Panc1 (cell line): ENCODE measurements around the gene CMIP. TPM values are rescaled to one million over a fixed set of nuclear protein-coding genes. Genes with fewer than 3 reads are reported as not detected.

ENCODE experiments used
- ATAC-seq: fragments of 200-7000 bp; cut with Tn5 transposase; 2 replicates; pipeline ENCODE4 v1.9.1; 2020; ENCODE audit warnings: mild to moderate bottlenecking, moderate library complexity
- BruUV-seq: library from RNA; stranded (reverse); fragments of 400-500 nt; replicated peaks from 2 replicates; lab custom pipeline; 2021; lab: Mats Ljungman, UMichigan
- CTCF ChIA-PET: fragments of 300-600 bp; sonication (Branson Sonifier 250); formaldehyde crosslinking; loops from one replicate; lab custom pipeline; 2022; ENCODE audit warnings: antibody characterized with exemption; lab: Charles Lee
- POLR2A ChIA-PET: fragments of 300-600 bp; sonication (Branson Sonifier 250); formaldehyde crosslinking; loops from one replicate; lab custom pipeline; 2022; ENCODE audit warnings: antibody characterized with exemption; lab: Charles Lee
- DNase-seq: peaks from one replicate; pipeline ENCODE4 v3.0.0-alpha.2; 2010; ENCODE audit warnings: low read depth, low spot score
- H3K27ac ChIP-seq: 2 replicates; pipeline ENCODE4 v1.5.1; 2011; ENCODE audit warnings: mild to moderate bottlenecking, low read length, inconsistent platforms
- H3K27me3 ChIP-seq: fragments of 200-500 bp; sonication (Bioruptor generic); 2 replicates; pipeline ENCODE4 v1.6.0; 2014; ENCODE audit warnings: low read length, inconsistent platforms; ENCODE audit not compliant: control insufficient read depth, insufficient read depth
- H3K36me3 ChIP-seq: fragments of 200-500 bp; sonication (Bioruptor generic); 2 replicates; pipeline ENCODE4 v1.5.1; 2014; ENCODE audit warnings: inconsistent platforms, mild to moderate bottlenecking, low read length, moderate library complexity; ENCODE audit not compliant: control insufficient read depth, insufficient read depth
- H3K4me1 ChIP-seq: 2 replicates; pipeline ENCODE4 v1.5.1; 2011; ENCODE audit warnings: inconsistent platforms, mild to moderate bottlenecking, low read length, moderate library complexity; ENCODE audit not compliant: control insufficient read depth, insufficient read depth
- H3K4me3 ChIP-seq, 2 experiments: 2 replicates each; pipeline ENCODE4 v1.5.1; 2011 to 2012; ENCODE audit warnings: low read depth in 2 of 2, low read length in 2 of 2, mild to moderate bottlenecking in 2 of 2, inconsistent platforms in 1 of 2, moderate library complexity in 1 of 2
- H3K9me3 ChIP-seq: fragments of 200-500 bp; sonication (Bioruptor generic); 2 replicates; pipeline ENCODE4 v1.5.1; 2014; ENCODE audit warnings: low read depth, mild to moderate bottlenecking, inconsistent platforms, low read length, moderate library complexity; ENCODE audit not compliant: control insufficient read depth, insufficient read depth
- POLR2AphosphoS5 ChIP-seq: IDR thresholded peaks from 2 replicates; pipeline ENCODE4 v1.6.1; 2012; ENCODE audit warnings: mild to moderate bottlenecking, low read depth, low read length, moderate library complexity
- SIN3A ChIP-seq: IDR thresholded peaks from 2 replicates; pipeline ENCODE4 v1.6.1; 2012; ENCODE audit warnings: low read depth, mild to moderate bottlenecking, low read length, moderate library complexity, borderline replicate concordance; ENCODE audit not compliant: insufficient read depth
- TCF7L2 ChIP-seq: IDR thresholded peaks from 2 replicates; pipeline ENCODE4 v1.6.1; 2011; ENCODE audit warnings: mild to moderate bottlenecking, low read depth, low read length, inconsistent platforms
- in situ Hi-C: cut with HindIII; loops from 2 replicates; pipeline ENCODE4 v1.10.0; 2016; ENCODE audit warnings: low sequenced_read_pairs, low pct_unique_long_range_greater_than_20kb
- intact Hi-C: fragments of 100-400 bp; cut with micrococcal nuclease; formaldehyde crosslinking; loops from one replicate; pipeline ENCODE4 v1.10.0; 2022; ENCODE audit not compliant: unreplicated experiment
- total RNA-seq: library from RNA; stranded (reverse); gene quantifications from one replicate; pipeline ENCODE4 v1.2.1, GENCODE V29; 2021; ENCODE audit not compliant: unreplicated experiment
- TF ChIP-seq, protein P1 (sequence below), 2 experiments: IDR thresholded peaks; 2 replicates each; pipeline ENCODE4 v1.6.1; 2011 to 2012; ENCODE audit warnings: low read depth in 2 of 2, control low read depth in 1 of 2, low read length in 1 of 2, mild to moderate bottlenecking in 1 of 2, moderate library complexity in 1 of 2; ENCODE audit not compliant: insufficient read depth in 1 of 2
- TF ChIP-seq, protein P2 (sequence below): fragments of 450-650 bp; IDR thresholded peaks from 2 replicates; pipeline ENCODE4 v1.5.1; 2017; ENCODE audit warnings: mild to moderate bottlenecking

Gene CMIP
- total RNA-seq, 1 experiment from 2014 or later: 49.7 TPM

DNA sequence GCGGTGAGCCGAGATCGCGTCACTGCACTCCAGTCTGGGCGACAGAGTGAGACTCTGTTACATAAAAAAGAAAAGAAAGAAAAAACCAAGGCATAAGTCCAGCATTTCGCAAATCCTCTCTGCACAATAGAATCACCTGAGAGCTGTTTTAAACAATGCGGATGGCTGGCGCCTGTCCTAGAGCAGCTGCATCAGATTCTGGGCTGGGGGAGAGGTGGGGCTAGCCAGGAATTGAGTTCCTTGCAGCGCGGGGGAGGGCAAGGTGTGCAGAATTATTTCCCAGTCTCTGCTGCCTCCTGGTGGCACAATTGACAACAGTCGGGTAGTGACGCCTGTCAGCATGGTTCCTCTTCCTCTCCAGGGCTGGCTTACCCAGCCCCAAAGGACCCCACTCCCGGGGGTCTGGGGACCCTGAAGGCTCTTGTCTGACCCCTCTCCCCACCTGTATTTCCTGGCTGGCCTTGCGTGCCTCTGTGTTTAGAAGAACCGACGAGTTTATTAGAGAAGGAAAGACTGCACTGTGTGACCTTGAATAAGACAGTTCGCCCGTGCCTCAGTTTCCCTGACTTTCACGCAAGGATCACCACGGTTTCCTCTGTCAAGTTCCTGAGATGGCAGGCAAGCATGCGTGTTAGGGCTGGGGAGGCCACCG lies 293.4 kb downstream of the CMIP start:
- peak; percentile 94 for ATAC-seq
- no TSS peak for BruUV-seq
- in situ Hi-C loops (no loop called here), intact Hi-C loops (loop anchor here (10.0 kb wide), 2 partner anchors 703 to 733 kb away; partner anchors contain the start of genes ATMIN, CENPN and CMC2)
- Histone ChIP-seq H3K9me3 (no peaks in the 10 kb centered on the region), H3K4me1 (no peaks in the 10 kb centered on the region), H3K27me3 (no peaks in the 10 kb centered on the region), H3K36me3 (no peaks in the 10 kb centered on the region), H3K4me3 (peak overlapping the region; percentile 27 to 51), H3K27ac (no peak overlapping the region)
- ChIA-PET CTCF (interaction anchor here (0.7 kb wide), 2 partner anchors 14 to 337 kb away, joined by 3 read pairs; no protein-coding TSS in a partner anchor), POLR2A (no interaction called here)
- DNase-seq: peak; percentile 61
- TF ChIP-seq TCF7L2: no peak
- TF ChIP-seq, protein P1, sequence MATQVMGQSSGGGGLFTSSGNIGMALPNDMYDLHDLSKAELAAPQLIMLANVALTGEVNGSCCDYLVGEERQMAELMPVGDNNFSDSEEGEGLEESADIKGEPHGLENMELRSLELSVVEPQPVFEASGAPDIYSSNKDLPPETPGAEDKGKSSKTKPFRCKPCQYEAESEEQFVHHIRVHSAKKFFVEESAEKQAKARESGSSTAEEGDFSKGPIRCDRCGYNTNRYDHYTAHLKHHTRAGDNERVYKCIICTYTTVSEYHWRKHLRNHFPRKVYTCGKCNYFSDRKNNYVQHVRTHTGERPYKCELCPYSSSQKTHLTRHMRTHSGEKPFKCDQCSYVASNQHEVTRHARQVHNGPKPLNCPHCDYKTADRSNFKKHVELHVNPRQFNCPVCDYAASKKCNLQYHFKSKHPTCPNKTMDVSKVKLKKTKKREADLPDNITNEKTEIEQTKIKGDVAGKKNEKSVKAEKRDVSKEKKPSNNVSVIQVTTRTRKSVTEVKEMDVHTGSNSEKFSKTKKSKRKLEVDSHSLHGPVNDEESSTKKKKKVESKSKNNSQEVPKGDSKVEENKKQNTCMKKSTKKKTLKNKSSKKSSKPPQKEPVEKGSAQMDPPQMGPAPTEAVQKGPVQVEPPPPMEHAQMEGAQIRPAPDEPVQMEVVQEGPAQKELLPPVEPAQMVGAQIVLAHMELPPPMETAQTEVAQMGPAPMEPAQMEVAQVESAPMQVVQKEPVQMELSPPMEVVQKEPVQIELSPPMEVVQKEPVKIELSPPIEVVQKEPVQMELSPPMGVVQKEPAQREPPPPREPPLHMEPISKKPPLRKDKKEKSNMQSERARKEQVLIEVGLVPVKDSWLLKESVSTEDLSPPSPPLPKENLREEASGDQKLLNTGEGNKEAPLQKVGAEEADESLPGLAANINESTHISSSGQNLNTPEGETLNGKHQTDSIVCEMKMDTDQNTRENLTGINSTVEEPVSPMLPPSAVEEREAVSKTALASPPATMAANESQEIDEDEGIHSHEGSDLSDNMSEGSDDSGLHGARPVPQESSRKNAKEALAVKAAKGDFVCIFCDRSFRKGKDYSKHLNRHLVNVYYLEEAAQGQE (IDR thresholded peaks at IDR 0.05; ENCODE audit: insufficient read depth in 1 of 2, low read depth in 2 of 2, low read length in 1 of 2): no peak
- TF ChIP-seq SIN3A: no peak
- no peak for TF ChIP-seq POLR2AphosphoS5
- TF ChIP-seq, protein P2, sequence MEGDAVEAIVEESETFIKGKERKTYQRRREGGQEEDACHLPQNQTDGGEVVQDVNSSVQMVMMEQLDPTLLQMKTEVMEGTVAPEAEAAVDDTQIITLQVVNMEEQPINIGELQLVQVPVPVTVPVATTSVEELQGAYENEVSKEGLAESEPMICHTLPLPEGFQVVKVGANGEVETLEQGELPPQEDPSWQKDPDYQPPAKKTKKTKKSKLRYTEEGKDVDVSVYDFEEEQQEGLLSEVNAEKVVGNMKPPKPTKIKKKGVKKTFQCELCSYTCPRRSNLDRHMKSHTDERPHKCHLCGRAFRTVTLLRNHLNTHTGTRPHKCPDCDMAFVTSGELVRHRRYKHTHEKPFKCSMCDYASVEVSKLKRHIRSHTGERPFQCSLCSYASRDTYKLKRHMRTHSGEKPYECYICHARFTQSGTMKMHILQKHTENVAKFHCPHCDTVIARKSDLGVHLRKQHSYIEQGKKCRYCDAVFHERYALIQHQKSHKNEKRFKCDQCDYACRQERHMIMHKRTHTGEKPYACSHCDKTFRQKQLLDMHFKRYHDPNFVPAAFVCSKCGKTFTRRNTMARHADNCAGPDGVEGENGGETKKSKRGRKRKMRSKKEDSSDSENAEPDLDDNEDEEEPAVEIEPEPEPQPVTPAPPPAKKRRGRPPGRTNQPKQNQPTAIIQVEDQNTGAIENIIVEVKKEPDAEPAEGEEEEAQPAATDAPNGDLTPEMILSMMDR: peak; percentile 84

DNA sequence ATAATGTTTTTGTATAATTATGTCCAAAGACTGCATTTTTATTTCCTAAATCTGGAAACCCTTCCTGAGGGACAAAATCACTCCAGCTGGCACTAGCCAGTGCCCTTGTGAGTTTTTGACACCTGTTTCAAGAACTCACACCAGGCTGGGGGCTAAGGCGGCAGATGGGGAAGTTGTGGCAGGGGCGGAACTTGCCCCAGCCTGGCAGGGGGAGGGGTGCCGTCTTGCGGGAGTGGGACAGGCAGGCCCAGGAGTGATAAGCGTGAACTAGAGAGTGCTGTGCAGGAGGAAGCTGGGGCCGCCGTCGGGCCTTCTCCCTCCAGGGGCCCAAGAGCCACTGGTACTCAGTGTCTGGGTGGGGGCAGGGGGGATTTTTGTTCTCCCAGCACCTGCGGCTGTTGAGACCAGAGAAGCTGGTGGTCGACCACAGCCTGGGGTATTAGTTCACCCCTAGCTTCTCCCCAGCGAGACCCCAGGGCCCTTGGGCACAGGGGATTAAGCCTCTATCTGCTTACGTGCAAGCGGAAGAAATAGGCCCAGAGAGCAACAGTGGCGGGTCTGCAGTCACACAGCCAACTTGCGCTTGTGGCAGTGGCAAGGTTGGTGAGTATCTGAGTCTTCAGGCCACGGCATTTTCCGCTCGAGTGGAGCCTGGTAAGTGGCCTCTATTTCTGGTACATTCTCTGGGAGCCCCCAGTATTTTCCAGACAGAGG lies 294.3 kb downstream of the CMIP start:
- intact Hi-C loops (loop anchor here (10.0 kb wide), 2 partner anchors 704 to 734 kb away; partner anchors contain the start of genes ATMIN, CENPN and CMC2), in situ Hi-C loops (no loop called here)
- Histone ChIP-seq H3K27ac (no peak overlapping the region), H3K4me3 (no peak overlapping the region), H3K27me3 (no peaks in the 10 kb centered on the region), H3K4me1 (no peaks in the 10 kb centered on the region), H3K9me3 (no peaks in the 10 kb centered on the region), H3K36me3 (no peaks in the 10 kb centered on the region)
- BruUV-seq: no TSS peak
- ChIA-PET POLR2A (no interaction called here), CTCF (interaction anchor here (0.5 kb wide), 1 partner anchor 535 kb away, joined by 3 read pairs; no protein-coding TSS in a partner anchor)
- no peak for DNase-seq
- no peak for ATAC-seq
- TF ChIP-seq POLR2AphosphoS5: no peak
- TF ChIP-seq, protein P1 (IDR thresholded peaks at IDR 0.05; ENCODE audit: insufficient read depth in 1 of 2, low read depth in 2 of 2, low read length in 1 of 2): no peak
- TF ChIP-seq SIN3A: no peak
- TF ChIP-seq, protein P2: no peak
- no peak for TF ChIP-seq TCF7L2
